Fibroblast of the aortic adventitia (primary cell): Measurements from ENCODE around the gene SLC43A2. TPM values are rescaled to one million over a fixed set of nuclear protein-coding genes. Genes with fewer than 3 reads are reported as not detected.

Experiments used
- DNase-seq: peaks from one replicate; pipeline ENCODE4 v3.0.0-alpha.2; 2010; ENCODE audit warnings: low read depth
- H3K4me3 ChIP-seq: 2 replicates; pipeline ENCODE4 v1.5.1; 2011; ENCODE audit warnings: low read depth, mild to moderate bottlenecking, control low read depth, low read length, moderate library complexity
- total RNA-seq: library from RNA; depleted of rRNA; stranded (reverse); fragments of >200 nt; gene quantifications from 2 replicates; pipeline ENCODE4 v1.2.3, GENCODE V29; 2012; ENCODE audit warnings: low replicate concordance
- TF ChIP-seq, protein P1 (sequence below): IDR thresholded peaks from 2 replicates; pipeline ENCODE4 v1.5.1; 2011; ENCODE audit warnings: mild to moderate bottlenecking, low read length, control low read depth, inconsistent platforms; ENCODE audit not compliant: insufficient read depth

The SLC43A2 gene
- total RNA-seq, 1 donor = 3.0 TPM

DNA sequence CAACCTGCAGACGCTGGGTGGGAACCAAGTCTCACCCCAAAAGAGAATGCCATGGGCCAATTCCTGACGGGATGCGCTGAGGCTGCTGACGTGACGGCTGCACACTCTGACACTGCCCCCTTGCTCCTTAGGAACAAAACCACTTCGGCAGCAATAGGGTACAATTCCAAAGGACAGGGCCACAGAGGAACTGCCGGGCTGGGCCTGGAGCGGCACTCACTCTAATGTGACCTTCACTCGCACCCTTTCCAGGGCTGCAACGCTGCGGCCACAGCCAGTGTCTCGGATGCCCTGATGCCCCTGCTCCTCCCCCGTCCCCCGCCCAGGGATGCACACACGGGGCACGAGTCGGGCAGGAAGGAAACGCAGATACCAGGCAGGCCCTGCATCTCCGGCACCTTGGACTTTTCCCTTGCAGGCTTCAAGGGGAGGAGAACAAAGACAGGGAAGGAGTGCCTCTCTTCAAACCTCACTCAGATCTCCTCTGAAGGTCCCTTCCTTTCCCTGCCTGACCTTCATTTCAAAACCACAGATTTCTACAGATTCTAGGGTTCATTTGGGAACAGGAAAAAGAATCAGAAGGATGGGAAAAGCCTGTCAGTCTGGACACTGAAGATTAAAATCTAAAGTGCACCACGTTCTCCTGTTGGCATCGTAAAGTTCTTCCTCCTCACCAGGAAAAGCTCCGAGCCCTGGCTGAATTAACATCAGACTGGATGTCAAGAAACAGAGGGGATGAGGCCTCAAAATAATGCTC lies 68.4 kb downstream of the SLC43A2 start:
- TF ChIP-seq, protein P1, sequence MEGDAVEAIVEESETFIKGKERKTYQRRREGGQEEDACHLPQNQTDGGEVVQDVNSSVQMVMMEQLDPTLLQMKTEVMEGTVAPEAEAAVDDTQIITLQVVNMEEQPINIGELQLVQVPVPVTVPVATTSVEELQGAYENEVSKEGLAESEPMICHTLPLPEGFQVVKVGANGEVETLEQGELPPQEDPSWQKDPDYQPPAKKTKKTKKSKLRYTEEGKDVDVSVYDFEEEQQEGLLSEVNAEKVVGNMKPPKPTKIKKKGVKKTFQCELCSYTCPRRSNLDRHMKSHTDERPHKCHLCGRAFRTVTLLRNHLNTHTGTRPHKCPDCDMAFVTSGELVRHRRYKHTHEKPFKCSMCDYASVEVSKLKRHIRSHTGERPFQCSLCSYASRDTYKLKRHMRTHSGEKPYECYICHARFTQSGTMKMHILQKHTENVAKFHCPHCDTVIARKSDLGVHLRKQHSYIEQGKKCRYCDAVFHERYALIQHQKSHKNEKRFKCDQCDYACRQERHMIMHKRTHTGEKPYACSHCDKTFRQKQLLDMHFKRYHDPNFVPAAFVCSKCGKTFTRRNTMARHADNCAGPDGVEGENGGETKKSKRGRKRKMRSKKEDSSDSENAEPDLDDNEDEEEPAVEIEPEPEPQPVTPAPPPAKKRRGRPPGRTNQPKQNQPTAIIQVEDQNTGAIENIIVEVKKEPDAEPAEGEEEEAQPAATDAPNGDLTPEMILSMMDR = no peak
- peak overlapping the region; percentile 87 for H3K4me3 ChIP-seq
- no peak for DNase-seq

DNA sequence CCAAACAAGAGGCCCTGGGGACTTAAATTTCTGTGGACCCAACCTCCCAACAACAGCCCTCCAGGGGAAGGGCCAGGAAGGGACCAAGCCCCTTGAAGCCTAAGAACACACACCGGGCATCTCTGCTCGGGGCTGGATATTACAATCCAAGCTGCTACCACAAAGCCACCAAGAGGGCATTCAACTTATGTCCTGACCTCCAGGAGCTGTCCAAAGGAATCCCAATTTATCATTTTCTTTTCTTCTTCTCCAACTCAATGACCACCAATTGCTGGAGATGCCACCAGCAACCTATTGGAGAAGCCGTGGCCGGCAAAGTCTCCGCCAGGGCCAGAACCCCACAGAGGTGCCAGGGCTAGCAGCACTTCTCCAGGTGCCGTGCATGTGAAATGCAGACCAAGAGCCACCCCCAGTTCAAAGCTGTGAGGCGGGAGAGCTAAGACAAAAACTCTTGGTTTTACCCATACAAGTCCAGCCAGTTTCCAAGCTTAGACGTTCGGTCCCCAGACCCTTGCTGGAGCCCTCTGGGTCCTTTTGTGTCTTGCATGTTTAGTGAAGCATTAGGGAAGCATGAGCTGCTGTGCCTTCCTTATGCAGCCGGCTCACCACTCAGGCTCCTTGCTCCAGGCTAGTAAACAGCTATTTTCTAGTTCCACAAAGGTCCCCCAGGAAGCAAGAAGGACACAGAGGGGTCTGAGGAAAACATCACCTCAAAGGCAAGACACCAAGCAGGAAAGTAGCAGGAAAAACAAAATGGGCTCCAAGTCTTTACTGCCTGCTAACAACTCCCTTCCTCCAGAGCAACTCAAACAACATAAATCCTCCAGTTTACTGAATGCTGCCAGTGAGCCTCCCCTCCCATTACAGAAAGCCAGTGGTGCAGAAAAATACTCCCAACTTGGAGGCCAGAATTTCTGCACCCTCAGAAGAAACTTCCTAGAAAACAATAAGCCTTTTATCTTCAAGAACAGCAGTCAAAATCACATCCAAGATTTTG lies 69.3 kb downstream of the SLC43A2 start:
- no peak for DNase-seq
- TF ChIP-seq, protein P1 = no peak
- H3K4me3 ChIP-seq = no peak overlapping the region

DNA sequence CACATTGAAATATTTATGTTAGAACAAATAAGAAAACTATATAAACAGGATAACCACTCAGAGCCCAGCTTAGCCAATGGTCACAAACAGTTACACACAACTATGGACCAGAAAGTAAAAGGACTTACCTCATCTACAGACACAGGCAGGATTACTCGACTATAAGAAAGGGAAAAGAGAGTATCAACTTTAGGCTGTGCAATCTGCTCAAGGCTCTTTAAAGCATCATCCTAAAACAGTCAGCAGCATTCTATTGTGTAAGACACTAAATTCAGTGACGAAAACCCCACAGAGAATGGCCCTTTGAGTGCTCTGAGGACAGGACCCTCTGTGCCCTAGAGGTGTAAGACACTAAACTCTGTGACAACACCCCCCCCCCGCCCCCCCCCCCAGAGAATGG lies 70.2 kb downstream of the SLC43A2 start:
- no peak for DNase-seq
- TF ChIP-seq, protein P1 = no peak
- H3K4me3 ChIP-seq = no peak overlapping the region

DNA sequence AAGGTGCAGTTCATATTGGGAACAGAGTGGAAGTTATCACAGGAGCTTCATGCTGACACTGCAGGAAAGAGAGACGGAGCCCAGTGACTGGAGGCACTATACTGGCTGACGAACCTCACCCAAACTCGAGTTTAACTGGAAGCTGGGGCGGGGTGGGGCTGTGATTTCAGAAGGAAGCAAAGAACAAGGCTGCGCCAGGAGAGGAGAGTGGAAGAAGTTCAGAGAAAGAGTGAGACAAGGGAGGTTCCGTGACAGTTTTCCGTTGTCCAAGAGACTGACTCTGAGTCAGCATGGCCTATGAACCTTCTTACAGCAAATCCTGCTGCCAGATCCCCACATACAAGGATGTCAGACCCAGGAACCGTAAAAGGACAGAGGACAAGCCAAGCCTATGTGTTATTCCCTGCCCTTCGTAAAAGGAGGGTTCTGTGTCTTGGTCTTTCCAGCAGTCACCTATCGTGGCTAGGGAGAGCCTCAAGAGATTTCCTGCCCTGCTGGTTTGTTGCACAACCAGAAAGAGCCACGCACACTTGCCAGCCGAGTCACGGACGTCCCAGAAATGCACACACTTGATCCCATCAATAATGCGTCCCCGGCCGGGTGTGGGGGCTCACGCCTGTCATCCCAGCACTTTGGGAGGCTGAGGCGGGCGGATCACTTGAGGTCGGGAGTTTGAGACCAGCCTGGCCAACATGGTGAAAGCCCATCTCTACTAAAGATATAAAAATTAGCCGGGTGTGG lies 71.1 kb downstream of the SLC43A2 start:
- TF ChIP-seq, protein P1 = no peak
- peak overlapping the region; percentile 3 for H3K4me3 ChIP-seq
- DNase-seq = peak; percentile 86

DNA sequence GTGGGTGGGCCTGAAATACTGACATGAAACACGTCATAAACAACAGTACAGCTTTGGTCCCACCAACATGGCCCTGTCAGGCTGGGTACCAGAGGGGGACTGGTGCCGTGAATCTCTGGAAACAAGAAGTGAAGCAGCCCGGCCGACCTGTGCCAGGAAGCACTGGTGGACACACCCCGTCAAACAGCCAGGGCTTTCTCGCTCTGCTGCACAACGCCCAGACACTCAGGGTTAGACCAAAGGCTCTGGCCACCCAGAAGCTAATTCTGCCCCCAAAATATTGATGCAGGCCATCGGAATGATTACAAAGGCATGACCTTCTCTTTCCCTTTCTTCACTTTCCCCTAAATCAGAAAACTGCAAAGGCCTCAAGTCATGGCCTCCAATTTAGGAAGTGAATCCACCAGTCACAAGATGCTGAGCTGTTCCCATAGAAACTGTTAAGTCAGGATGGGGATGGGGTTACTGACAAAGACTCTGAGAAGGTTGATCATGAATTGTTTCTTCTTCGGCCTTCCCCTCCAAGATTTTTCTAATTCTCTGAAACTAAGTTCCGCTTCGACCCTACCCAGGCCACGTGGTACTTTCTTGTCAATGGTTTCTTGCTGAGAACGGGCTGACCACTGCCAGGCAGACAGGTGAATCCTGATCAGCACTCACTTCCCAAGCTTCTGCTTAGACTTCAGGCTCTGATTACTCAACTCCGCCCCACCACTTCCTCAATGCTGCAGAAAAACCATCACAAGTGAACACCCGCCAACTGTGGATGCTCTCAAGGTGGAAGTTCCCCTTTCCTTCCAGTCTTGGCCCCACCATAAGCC lies 72.8 kb downstream of the SLC43A2 start:
- DNase-seq = no peak
- H3K4me3 ChIP-seq = no peak overlapping the region
- TF ChIP-seq, protein P1 = no peak
